Neural crest cell (in vitro differentiated cells): ENCODE measurements around the gene MAPK14. TPM values are rescaled to one million over a fixed set of nuclear protein-coding genes. Genes with fewer than 3 reads are reported as not detected.
"Not testable (repeated sequence)": the region's sequence is repeated elsewhere in the genome, so short reads cannot be mapped to it uniquely, and the experiment has no call there.

Source experiments
- DNase-seq: peaks from one replicate; pipeline ENCODE4 v3.0.0; 2021; ENCODE audit warnings: low read depth, mixed read lengths, low spot score
- H3K27ac Mint-ChIP-seq: one replicate; pipeline ENCODE4 v1.8.0; 2021; ENCODE audit warnings: mild to moderate bottlenecking, mixed read lengths; ENCODE audit not compliant: unreplicated experiment
- H3K27me3 Mint-ChIP-seq: 2 replicates; pipeline ENCODE4 v1.8.0; 2021; ENCODE audit warnings: low read depth, mild to moderate bottlenecking, mixed read lengths
- H3K36me3 Mint-ChIP-seq: 2 replicates; pipeline ENCODE4 v1.8.0; 2021; ENCODE audit warnings: low read depth, mild to moderate bottlenecking, mixed read lengths
- H3K4me1 Mint-ChIP-seq: 2 replicates; pipeline ENCODE4 v1.8.0; 2021; ENCODE audit warnings: mixed read lengths
- H3K4me3 Mint-ChIP-seq: one replicate; pipeline ENCODE4 v1.8.0; 2021; ENCODE audit warnings: mild to moderate bottlenecking, mixed read lengths
- H3K9me3 Mint-ChIP-seq: 2 replicates; pipeline ENCODE4 v1.8.0; 2021; ENCODE audit warnings: mixed read lengths
- total RNA-seq: library from RNA; stranded (reverse); gene quantifications from 2 replicates; pipeline ENCODE4 v1.2.1, GENCODE V29; 2021
- TF ChIP-seq, protein P1 (sequence below): fragments of 200-600 bp; sonication (generic); conservative IDR thresholded peaks from 2 replicates; pipeline ENCODE4 v1.5.0; 2021; ENCODE audit warnings: antibody characterized with exemption, mild to moderate bottlenecking

Gene MAPK14
- total RNA-seq, 1 donor from 2014 or later, result 31.6 TPM

DNA sequence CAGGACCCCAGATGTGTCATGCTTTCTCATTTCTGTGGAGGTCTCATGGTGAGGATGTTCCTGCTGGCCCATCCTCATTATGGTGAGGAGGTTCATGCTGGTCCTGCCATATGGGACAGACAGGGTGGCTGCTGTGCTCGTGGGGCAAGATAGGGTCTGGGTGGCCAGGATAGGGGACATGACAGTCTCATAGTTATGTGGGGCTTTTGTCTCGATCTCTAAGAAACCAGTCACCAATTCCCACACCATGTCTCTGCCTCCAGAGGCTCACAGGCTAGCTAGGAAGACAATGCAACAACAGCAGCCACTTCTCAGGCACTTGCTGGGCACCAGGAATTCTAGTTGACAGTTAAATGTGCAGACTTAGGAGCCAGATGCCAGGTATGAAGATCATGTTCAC, 98.5 kb downstream of the MAPK14 start:
- Mint-ChIP-seq H3K36me3 (no peaks in the 10 kb centered on the region), H3K9me3 (no peaks in the 10 kb centered on the region), H3K27me3 (peaks cover 17% of the 10 kb centered on the region), H3K4me3 (no peak overlapping the region), H3K4me1 (peaks cover 12% of the 10 kb centered on the region), H3K27ac (no peak overlapping the region)
- TF ChIP-seq, protein P1, sequence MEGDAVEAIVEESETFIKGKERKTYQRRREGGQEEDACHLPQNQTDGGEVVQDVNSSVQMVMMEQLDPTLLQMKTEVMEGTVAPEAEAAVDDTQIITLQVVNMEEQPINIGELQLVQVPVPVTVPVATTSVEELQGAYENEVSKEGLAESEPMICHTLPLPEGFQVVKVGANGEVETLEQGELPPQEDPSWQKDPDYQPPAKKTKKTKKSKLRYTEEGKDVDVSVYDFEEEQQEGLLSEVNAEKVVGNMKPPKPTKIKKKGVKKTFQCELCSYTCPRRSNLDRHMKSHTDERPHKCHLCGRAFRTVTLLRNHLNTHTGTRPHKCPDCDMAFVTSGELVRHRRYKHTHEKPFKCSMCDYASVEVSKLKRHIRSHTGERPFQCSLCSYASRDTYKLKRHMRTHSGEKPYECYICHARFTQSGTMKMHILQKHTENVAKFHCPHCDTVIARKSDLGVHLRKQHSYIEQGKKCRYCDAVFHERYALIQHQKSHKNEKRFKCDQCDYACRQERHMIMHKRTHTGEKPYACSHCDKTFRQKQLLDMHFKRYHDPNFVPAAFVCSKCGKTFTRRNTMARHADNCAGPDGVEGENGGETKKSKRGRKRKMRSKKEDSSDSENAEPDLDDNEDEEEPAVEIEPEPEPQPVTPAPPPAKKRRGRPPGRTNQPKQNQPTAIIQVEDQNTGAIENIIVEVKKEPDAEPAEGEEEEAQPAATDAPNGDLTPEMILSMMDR, result no peak
- no peak for DNase-seq

DNA sequence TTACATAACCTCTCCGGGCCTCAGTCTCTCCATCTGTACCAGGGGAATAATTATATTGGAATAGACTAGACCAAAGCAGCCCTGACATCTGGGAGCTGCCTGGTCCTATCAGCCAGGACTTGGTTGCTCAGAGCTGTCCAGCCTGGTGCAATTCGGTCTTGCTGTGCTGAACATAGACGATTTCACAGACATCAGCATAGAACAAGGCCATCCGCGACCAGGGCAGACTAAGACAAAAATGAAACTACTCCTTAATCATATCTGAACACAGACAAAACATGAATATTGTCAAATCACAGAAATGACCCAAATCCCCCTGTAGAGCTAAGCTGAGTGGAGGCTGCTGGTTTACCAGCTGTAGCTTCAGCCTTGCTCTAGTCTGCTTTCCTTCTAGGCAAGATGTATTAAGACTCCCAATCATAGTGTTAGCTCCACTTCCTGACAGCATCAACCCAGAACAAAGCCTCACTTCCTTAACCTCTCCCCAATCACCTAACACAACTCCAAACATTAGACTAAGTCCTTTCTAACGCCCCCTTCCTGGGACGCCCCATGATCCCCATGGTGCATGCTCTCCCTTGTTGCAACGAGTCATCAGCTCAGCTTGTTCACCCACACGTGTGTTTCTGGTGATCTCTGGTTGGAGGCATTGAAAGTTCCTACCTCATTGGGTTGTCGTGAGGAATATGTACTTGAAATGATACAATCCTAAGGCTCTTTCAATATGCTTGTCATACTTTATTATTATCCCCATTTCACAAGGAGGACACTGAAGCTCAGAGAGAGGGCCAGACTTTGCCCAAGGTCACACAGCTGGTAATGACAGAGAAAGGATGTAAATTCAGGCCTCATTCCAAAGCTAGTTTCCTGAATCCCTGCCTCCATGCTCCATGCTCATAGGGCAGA, 99.2 kb downstream of the MAPK14 start:
- no peak overlapping the region for H3K4me3 Mint-ChIP-seq
- H3K36me3 Mint-ChIP-seq, result no peaks in the 10 kb centered on the region
- no peak overlapping the region for H3K27ac Mint-ChIP-seq
- H3K4me1 Mint-ChIP-seq, result peaks cover 17% of the 10 kb centered on the region
- TF ChIP-seq, protein P1, result no peak
- no peak for DNase-seq
- no peaks in the 10 kb centered on the region for H3K9me3 Mint-ChIP-seq
- peaks cover 22% of the 10 kb centered on the region for H3K27me3 Mint-ChIP-seq

DNA sequence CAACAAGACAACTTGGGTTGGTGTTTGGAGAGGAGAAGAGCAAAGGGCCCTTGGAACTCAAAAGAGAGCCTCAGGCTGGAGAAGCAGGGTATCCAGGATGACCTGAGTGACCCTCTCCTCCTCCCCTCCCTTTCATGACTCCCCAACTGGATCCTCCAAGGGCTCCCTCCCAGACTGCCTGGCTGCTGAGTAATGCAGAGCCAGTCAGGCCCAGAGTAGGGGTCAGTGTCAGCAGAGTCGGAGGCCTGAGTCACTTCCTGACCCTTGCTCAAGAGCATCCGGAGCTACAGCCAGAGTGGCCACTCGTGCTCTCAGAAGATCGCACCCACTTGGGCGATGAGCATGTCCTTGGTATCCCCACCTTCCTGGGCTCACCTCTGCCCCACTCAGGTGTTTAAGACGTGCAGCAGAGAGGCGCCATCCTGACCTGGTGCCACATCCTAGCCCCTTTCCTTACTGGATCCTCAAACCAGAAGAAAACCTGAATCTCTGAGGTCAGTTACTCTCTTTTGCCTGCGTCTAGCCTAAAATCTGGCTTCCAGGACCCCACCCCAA, 99.9 kb downstream of the MAPK14 start:
- TF ChIP-seq, protein P1, result no peak
- no peak for DNase-seq
- Mint-ChIP-seq H3K27me3 (peaks cover 27% of the 10 kb centered on the region), H3K36me3 (no peaks in the 10 kb centered on the region), H3K27ac (no peak overlapping the region), H3K4me1 (peaks cover 17% of the 10 kb centered on the region), H3K4me3 (no peak overlapping the region), H3K9me3 (no peaks in the 10 kb centered on the region)

DNA sequence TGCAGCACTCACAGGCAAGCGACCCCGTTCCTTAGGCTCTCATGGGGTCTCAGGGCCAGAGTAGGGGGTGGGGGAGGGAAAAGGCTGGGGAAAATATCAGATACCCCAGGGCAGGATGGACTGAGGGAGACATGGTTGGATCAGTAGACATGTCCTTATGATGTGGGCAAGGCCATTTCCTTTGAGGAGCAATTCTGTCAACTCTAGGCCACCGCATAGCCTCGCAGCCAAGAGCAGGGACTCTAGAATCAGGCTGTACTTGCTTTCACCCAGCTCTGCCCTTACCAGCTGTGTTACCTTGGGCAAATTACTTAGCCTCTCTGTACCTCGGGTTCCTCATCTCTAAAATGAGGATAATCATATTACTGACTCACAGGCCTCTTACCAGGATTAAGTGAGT, 100.5 kb downstream of the MAPK14 start:
- no peaks in the 10 kb centered on the region for H3K9me3 Mint-ChIP-seq
- H3K4me3 Mint-ChIP-seq, result no peak overlapping the region
- no peak for DNase-seq
- peaks cover 17% of the 10 kb centered on the region for H3K4me1 Mint-ChIP-seq
- TF ChIP-seq, protein P1, result no peak
- H3K27me3 Mint-ChIP-seq, result peaks cover 29% of the 10 kb centered on the region
- H3K36me3 Mint-ChIP-seq, result no peaks in the 10 kb centered on the region
- no peak overlapping the region for H3K27ac Mint-ChIP-seq

DNA sequence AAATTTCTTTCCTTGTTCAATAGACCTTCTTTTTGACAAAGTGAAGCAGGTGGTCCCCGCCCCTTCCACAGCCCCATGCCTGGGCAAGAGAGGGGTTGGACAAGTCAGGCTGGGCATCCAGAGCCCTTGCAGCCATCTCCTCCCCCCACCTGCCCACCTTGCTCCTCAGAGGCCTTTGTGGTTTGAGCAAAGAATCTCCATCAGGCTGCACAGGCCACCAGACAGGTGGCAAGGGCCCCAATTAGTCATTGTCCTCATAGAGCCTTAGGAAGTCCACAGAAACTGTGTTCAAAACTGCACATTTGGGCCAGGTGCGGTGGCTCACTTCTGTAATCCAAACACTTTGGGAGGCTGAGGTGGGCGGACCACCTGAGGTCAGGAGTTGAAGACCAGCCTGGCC, 101.2 kb downstream of the MAPK14 start:
- Mint-ChIP-seq H3K27me3 (peaks cover 29% of the 10 kb centered on the region), H3K4me1 (peaks cover 17% of the 10 kb centered on the region), H3K27ac (no peak overlapping the region), H3K36me3 (no peaks in the 10 kb centered on the region), H3K9me3 (no peaks in the 10 kb centered on the region), H3K4me3 (no peak overlapping the region)
- TF ChIP-seq, protein P1, result no peak
- DNase-seq, result no peak

DNA sequence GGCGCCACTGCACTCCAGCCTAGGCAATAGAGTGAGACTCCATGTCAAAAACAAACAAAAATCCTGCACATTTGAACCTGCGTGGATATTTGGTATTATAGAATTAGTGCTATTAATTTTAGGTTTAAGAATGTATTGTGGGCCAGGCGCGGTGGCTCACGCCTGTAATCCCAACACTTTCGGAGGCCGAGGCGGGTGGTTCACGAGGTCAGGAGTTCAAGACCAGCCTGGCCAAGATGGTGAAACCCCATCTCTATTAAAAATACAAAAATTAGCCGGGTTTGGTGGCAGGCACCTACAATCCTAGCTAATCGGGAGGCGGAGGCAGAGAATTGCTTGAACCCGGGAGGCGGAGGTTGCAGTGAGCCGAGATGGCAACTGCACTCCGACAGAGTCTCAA, 101.7 kb downstream of the MAPK14 start:
- not testable (repeated sequence) for H3K9me3 Mint-ChIP-seq, H3K36me3 Mint-ChIP-seq, H3K27ac Mint-ChIP-seq, DNase-seq
- H3K27me3 Mint-ChIP-seq, result peaks cover 29% of the 10 kb centered on the region
- H3K4me1 Mint-ChIP-seq, result peaks cover 17% of the 10 kb centered on the region
- peak overlapping the region; percentile 27 for H3K4me3 Mint-ChIP-seq
